Ishikawa (cell line): ENCODE measurements around the gene KDM2A.

Source experiments
- CEBPB ChIP-seq: IDR thresholded peaks from 2 replicates; pipeline ENCODE4 v1.6.1; 2012
- CREB1 ChIP-seq: IDR thresholded peaks from 2 replicates; pipeline ENCODE4 v1.6.1; 2012; ENCODE audit warnings: low read depth
- EGR1 ChIP-seq: IDR thresholded peaks from 2 replicates; pipeline ENCODE4 v1.6.1; 2012
- EP300 ChIP-seq: IDR thresholded peaks from 2 replicates; pipeline ENCODE4 v1.6.1; 2012; ENCODE audit warnings: borderline replicate concordance
- FOXM1 ChIP-seq: IDR thresholded peaks from 2 replicates; pipeline ENCODE4 v1.6.1; 2012; ENCODE audit warnings: low read depth, borderline replicate concordance
- MAX ChIP-seq: IDR thresholded peaks from 2 replicates; pipeline ENCODE4 v1.6.1; 2012
- NFIC ChIP-seq: IDR thresholded peaks from 2 replicates; pipeline ENCODE4 v1.6.1; 2012
- RAD21 ChIP-seq: IDR thresholded peaks from 2 replicates; pipeline ENCODE4 v1.6.1; 2012; ENCODE audit warnings: low read depth
- TAF1 ChIP-seq: IDR thresholded peaks from 2 replicates; pipeline ENCODE4 v1.6.1; 2012; ENCODE audit warnings: low read depth, mild to moderate bottlenecking
- TCF12 ChIP-seq: IDR thresholded peaks from 2 replicates; pipeline ENCODE4 v1.6.1; 2012; ENCODE audit warnings: low read depth
- TEAD4 ChIP-seq: IDR thresholded peaks from 2 replicates; pipeline ENCODE4 v1.6.1; 2012
- YY1 ChIP-seq: IDR thresholded peaks from 2 replicates; pipeline ENCODE4 v1.6.1; 2012; ENCODE audit warnings: low read depth
- ZBTB7A ChIP-seq: IDR thresholded peaks from 2 replicates; pipeline ENCODE4 v1.6.1; 2012; ENCODE audit warnings: low read depth
- TF ChIP-seq, protein P1 (sequence below): IDR thresholded peaks from 2 replicates; pipeline ENCODE4 v1.6.1; 2012
- TF ChIP-seq, protein P2 (sequence below): IDR thresholded peaks from 2 replicates; pipeline ENCODE4 v1.6.1; 2012; ENCODE audit warnings: low read depth, mild to moderate bottlenecking

The KDM2A gene

DNA sequence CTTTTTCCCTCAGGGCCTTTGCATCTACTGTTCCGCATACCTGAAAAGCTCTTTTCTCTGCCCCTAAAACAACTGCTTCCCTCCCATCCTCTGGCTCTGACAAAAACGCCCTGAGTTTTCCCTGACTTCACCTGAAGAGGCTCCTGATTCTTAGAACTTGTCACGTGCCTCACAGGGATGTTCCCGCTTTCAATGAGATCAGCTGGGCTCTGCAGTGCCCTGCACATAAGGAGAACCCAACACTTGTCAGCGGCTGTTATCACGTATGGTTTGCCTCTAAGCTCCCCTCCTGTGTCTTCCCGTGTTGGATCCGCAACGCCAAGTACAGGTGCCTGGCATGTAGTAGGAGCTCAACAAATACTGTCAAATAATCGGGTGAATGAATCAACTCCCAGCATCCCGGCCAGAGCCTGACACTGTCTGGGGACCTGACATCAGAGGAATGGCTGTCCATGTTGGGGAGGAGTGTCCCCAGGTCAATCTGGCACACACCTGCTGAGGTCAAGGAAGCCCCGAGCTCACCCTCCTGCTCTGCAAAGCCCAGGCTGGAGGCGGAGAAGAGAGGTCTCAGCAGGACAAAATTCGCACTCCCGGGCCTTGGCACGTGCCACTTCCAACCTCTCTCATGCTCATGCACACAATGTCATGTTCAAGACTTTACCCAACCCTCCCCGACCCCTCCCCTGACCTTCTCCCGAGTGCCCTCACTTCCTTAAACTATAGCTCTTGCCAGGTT is 143.1 kb downstream of the KDM2A start:
- no peak for TF ChIP-seq MAX
- TF ChIP-seq RAD21: no peak
- TF ChIP-seq TAF1: no peak
- no peak for TF ChIP-seq TEAD4
- TF ChIP-seq EP300: no peak
- TF ChIP-seq EGR1: no peak
- TF ChIP-seq, protein P1, sequence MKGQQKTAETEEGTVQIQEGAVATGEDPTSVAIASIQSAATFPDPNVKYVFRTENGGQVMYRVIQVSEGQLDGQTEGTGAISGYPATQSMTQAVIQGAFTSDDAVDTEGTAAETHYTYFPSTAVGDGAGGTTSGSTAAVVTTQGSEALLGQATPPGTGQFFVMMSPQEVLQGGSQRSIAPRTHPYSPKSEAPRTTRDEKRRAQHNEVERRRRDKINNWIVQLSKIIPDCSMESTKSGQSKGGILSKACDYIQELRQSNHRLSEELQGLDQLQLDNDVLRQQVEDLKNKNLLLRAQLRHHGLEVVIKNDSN: no peak
- TF ChIP-seq NFIC: no peak
- no peak for TF ChIP-seq FOXM1

DNA sequence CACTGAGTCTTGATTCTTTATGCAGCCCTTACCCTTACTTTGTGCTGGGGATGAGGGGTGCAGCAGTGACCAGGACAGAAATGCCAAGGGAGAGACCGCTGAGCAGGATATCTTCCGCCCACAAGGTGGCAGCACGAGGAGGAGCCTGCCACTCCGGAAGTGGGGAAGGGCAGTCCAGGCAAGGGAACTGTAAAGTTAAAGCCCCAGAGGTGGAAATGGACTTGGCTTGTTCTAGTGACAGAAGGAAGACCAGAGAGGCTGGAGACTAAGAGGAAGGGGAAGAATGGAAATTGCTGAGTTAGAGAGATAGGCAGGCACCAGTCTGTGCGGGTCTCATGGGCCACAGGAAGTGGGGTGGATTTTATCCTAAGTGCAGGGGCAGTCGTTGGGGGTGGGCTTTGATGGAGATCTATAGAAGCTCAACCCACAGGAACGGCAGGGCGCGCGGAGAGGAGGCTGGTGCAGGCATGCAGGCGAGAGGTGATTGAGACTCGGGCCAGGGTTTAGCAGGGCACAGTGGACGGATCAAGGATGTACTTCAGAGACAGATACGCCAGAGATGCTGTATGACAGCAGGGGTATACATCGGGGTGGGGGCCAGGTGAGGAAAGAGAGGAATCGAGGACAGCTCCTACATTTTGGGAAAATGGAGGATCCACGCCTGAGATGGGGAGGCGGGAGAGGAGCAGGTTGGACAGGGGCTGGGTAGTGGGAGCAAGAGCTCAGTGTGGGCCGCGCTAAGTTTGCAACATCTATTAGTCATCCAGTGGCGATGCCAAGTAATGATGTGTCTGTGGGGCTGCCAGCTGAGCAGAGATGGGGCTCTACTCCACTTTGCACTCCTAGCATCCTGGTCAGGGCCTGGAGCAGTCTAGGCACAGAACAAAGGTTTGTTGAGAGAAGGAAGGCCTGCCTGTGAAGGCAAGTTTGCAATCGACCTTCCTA is 143.9 kb downstream of the KDM2A start:
- TF ChIP-seq CEBPB (no peak), RAD21 (peak; percentile 74), TEAD4 (peak; percentile 64), MAX (peak; percentile 46)

GRCh38 chr11:67264260-67264659 is 145.2 kb downstream of the KDM2A start:
- TF ChIP-seq TEAD4 (no peak), RAD21 (no peak), TCF12 (no peak), NFIC (no peak), CEBPB (no peak), EP300 (no peak), ZBTB7A (no peak), CREB1 (no peak), MAX (no peak), YY1 (no peak), FOXM1 (no peak), TAF1 (no peak), EGR1 (no peak)
- TF ChIP-seq, protein P1: no peak
- TF ChIP-seq, protein P2, sequence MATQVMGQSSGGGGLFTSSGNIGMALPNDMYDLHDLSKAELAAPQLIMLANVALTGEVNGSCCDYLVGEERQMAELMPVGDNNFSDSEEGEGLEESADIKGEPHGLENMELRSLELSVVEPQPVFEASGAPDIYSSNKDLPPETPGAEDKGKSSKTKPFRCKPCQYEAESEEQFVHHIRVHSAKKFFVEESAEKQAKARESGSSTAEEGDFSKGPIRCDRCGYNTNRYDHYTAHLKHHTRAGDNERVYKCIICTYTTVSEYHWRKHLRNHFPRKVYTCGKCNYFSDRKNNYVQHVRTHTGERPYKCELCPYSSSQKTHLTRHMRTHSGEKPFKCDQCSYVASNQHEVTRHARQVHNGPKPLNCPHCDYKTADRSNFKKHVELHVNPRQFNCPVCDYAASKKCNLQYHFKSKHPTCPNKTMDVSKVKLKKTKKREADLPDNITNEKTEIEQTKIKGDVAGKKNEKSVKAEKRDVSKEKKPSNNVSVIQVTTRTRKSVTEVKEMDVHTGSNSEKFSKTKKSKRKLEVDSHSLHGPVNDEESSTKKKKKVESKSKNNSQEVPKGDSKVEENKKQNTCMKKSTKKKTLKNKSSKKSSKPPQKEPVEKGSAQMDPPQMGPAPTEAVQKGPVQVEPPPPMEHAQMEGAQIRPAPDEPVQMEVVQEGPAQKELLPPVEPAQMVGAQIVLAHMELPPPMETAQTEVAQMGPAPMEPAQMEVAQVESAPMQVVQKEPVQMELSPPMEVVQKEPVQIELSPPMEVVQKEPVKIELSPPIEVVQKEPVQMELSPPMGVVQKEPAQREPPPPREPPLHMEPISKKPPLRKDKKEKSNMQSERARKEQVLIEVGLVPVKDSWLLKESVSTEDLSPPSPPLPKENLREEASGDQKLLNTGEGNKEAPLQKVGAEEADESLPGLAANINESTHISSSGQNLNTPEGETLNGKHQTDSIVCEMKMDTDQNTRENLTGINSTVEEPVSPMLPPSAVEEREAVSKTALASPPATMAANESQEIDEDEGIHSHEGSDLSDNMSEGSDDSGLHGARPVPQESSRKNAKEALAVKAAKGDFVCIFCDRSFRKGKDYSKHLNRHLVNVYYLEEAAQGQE: no peak

GRCh38 chr11:67264877-67265632 is 146.0 kb downstream of the KDM2A start:
- TF ChIP-seq TEAD4 (no peak), NFIC (no peak), FOXM1 (no peak), EGR1 (no peak), YY1 (no peak), MAX (no peak), TCF12 (no peak), ZBTB7A (no peak), CEBPB (no peak), CREB1 (no peak), TAF1 (no peak), RAD21 (no peak), EP300 (no peak)
- TF ChIP-seq, protein P1: no peak

DNA sequence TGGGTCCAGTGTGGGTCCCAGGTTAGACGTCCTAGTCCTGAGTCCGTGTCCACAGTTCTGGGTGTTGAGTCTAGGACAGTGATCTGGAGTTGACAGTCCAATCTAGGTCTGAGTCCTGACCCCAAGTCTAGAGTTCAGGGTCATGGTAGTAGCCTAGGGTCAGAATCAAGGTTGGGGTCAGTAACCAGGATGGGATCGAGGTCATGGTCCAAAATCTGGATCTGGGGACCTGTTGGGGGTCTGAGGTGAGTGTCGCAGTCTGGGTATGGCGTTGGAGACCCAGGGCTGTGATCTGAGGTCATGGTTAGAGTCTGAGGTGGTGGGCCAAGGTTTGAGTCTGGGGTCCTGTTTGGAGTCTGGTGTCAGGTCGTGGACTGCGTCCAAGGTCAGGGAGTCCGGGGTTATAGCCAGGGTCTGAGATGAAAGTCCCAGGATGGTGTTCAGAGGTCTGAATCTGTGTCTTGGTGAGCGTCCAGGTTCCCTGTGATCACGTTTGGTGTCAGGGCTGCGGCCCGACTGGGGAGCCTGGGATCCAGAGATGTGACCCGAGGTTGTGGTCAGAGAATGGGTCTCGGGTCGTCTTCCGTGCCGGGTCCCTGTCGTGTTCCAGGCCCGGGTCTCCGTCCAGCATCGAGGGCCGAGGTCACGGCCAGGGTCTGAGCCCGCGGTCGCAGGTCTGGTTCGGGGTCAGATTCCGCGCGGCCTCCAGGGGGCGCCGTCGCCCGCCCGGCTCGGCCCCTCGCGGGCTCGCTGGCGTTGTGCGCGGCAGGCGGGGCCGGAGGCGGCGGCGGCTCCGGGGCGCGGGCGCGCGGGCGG is 146.8 kb downstream of the KDM2A start:
- TF ChIP-seq RAD21 (peak; percentile 72), CREB1 (no peak), NFIC (no peak), ZBTB7A (peak; percentile 93)
